ENCODE data around the gene RAD23B.

GRCh38 chr9:107269681-107270080 is 13.4 kb upstream of the RAD23B start:
- TF ChIP-seq POLR2A (IDR thresholded peaks at IDR 0.05) (no peak), CTCF (IDR thresholded peaks at IDR 0.05) (no peak)

All from stomach (tissue), 4 donors.